Posterior vena cava (tissue), 2 donors: ENCODE measurements around the gene SLC12A7. TPM values are rescaled to one million over a fixed set of nuclear protein-coding genes. Genes with fewer than 3 reads are reported as not detected.
"Not testable (repeated sequence)": the region's sequence is repeated elsewhere in the genome, so short reads cannot be mapped to it uniquely, and the experiment has no call there.

Experiments
- DNase-seq: peaks from one replicate; pipeline ENCODE4 v3.0.0-alpha.2; 2020; ENCODE audit warnings: low spot score
- intact Hi-C, 2 donors: fragments of 100-400 bp; cut with DNase I; formaldehyde crosslinking; loops; one replicate each; pipeline versions ENCODE4 v1.14.1 to v1.14.2; 2022 to 2023
- total RNA-seq, 2 donors: library from RNA; stranded (reverse); fragmentation: NEBNext Ultra II Directional; extraction: Animal tissue kit (Norgen Biotek cat#: 25700); gene quantifications; one replicate each; pipeline ENCODE4 v1.2.1, GENCODE V29; 2021
- donor health status: DM: yes; HTN: yes; CAD: no.
- donor health status: DM: yes; HTN: yes; CAD: no.

SLC12A7 gene
- total RNA-seq, 2 donors from 2014 or later: 23.8 to 34.6 TPM

DNA sequence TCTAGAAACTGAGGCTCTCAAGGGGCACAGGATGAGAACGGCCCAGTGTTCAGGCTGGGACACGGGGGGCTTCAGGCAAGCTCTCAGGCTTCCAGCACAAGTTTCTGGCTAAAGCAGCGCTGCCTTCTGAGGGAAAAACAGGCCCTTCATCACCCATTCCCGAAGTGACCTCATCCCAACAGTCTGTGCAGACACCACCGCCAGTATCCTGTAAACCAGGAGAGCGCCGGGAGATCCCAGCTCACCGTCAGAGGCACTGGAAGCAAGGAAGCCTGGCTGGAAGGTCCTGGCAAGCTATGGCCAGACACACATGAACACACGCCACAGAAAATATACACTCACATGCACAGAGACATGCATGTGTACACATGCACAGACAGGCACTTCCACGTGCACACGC is 8.8 kb downstream of the SLC12A7 start:
- DNase-seq: no peak
- intact Hi-C loops: no loop called here

- DNase-seq: no peak
- intact Hi-C loops: no loop called here
Observed at GRCh38 chr5:1101961-1102713, 9.7 kb downstream of the SLC12A7 start.

DNA sequence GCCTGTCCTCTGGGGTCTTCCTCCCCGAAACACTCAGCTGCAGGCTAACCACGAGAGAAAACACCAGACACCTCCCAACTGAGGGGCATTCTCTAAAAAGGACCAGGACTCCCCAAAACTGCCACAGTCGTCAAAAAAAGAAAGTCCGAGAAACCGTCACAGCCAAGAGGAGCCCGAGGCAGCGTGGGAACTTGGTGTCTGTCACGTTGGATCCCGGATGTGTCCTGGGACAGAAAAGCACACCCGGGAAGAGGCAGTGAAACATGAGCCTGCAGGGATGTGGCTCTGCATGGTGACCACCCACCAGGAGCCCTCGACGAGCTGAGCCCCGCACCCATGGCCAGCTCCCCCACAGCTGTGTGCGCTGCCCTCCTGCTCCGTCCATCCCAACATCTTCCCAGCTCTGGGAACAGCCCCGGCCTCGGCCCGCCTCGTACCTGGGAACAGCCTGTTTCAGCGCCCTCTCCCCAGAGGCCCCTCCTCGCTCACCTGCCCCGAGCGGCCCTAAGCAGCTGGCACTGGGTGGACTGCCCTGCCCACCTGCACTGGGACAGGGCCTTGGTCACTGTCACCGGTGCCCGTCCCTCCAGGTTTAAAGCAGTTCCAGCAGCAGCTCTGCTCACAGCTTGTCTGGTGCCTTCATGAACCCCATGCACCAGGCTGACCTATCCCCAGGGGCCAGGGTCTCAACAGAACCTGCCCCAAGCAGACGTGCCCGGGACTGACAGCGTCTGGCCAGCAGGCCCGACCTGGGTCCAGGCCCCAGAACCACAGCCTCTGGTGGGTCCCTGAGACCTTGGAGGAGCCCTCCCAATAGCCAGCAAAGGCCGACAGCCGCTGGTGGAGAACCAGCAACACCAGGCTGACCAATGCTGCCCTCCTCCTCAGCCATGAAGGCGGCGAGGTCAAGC is 10.9 kb downstream of the SLC12A7 start:
- DNase-seq: no peak
- intact Hi-C loops: no loop called here

DNA sequence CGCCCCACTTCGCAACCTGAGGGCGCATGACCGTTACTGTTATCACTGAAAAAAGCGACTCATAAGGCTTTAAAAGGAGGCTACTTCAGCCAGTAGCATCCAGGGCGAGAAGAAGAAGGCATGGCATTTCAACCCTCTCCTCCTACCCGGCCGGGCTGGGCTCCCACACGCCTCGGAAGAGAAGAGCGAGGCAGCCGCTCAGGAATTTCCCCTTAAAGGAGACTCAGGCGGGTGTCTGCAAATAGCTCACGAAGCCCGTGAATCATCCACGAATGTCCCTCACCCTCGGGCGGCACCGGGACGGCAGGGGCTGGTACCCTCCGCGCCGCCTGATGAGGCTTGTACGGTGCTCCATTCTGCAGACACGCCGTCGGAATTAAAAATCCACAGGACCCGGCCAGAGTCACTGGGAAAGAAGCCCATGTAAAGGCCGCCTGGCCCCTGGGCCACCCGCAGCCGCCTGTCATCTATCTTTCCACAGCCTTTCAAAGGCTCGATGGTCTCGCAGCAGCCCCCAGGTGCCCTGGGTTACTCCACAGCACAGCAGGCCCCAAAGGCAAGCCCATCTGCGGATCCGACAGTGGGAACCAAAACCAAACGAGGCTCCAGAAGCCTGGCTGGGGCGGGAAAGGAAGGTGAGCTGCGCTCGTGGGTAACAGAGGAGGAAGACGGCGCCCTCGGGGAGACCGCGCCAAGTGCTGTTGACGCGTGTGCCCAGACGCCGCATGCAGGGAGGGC is 11.8 kb downstream of the SLC12A7 start:
- intact Hi-C loops: no loop called here
- DNase-seq: no peak

GRCh38 chr5:1098986-1099597 is 12.8 kb downstream of the SLC12A7 start:
- no peak for DNase-seq
- intact Hi-C loops: no loop called here

DNA sequence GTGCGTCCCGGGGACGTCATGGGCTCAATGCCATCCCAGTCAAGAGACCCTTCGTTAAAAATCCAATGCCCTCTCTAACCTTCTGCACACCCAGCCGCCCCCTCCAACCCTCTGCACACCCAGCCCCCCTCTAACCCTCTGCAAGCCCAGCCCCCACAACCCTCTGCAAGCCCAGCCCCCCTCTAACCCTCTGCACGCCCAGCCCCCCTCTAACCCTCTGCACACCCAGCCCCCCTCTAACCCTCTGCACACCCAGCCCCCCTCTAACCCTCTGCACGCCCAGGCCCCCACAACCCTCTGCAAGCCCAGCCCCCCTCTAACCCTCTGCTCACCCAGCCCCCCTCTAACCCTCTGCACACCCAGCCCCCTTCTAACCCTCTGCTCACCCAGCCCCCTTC is 13.9 kb downstream of the SLC12A7 start:
- intact Hi-C loops, DNase-seq: not testable (repeated sequence)

GRCh38 chr5:1097381-1097987 is 14.4 kb downstream of the SLC12A7 start:
- intact Hi-C loops: no loop called here
- DNase-seq: no peak

GRCh38 chr5:1096838-1097237 is 15.0 kb downstream of the SLC12A7 start:
- no peak for DNase-seq
- intact Hi-C loops: no loop called here

DNA sequence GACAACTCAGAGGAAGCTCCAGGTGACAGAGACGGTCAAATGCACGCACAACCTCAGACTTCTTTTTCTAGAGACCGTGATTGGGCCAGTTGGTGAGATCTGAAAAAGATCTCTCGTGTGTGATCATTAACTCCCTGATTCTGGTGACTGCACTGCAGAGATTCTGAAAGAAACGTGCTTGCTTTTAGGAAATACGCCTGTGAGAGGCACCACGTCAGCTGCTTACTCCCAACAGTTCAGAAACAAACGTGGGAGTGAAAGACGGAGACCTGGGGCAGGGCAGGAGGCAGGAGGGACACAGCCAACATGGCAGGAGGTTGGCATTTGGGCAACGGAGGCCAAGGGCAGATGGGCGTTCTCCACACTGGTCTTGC is 15.9 kb downstream of the SLC12A7 start:
- intact Hi-C loops: no loop called here
- DNase-seq: no peak

GRCh38 chr5:1095302-1095989 is 16.4 kb downstream of the SLC12A7 start:
- DNase-seq: no peak
- intact Hi-C loops: no loop called here

DNA sequence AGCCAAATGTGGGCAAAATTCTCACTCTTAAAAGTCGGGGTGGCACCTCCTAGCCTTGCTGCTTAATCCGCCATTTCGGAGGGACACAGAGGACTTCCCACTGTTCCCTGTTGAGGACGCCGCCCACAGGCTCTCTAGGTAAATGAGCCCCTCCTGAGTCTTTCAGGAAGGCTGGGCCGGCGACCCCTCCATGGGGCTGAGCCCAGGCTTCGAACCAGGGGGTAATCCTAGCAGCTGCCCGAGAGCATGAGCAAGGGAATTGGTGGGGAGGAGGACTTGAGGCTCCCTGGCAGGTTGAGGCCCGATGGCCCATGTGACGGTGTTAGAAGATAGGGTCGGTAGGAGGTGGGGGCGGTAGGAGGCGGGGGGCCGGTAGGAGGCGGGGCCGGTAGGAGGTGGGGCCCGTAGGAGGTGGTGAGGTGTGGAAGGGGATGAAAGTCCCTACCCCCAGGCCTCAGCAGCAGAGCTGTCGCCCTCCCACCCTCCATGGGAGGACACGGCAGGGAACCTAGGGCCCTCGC is 17.1 kb downstream of the SLC12A7 start:
- intact Hi-C loops: no loop called here

DNA sequence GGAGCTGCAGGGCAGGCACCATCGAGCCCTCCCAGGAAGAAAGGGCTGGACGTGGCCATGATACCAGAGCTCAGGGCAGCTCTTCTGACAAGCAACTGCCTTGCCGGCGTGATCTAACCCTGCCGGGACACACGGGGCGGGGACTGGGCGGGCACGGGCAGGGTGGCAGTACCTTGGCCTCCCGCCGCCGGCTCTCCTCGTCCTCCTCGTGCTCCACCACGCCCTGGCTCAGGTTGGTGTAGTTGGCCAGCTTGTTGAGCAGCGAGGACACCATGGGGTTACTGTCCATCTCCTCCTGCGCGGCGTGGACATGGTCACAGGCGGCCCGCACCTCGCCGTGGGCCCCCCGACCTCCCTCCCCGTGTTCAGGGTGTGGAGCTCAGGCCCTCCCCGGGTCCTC is 18.5 kb downstream of the SLC12A7 start:
- intact Hi-C loops: no loop called here
- no peak for DNase-seq

More for the DNA sequence above, 17.1 kb downstream of the SLC12A7 start:
- no peak for DNase-seq

DNA sequence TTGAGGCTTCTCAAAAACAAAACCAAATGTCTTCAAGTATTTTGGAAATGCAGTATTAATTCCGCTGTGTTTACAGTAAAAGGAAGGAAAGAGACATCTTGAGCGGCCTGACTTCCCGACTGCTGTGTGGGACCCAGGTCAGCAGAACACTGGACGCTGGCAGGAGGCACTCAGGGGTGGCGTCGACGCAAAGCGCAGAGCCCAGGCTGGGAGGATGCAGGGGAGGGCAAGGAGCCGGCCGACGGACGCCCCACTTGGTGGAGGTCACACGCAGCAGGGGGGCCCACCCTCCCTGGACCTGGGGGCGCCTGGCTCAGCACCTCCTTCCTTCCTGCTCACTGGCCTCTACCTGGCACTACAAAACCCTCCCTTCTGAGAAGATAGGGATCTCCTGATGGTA is 19.7 kb downstream of the SLC12A7 start:
- intact Hi-C loops: no loop called here
- no peak for DNase-seq

GRCh38 chr5:1091632-1092031 is 20.2 kb downstream of the SLC12A7 start:
- no peak for DNase-seq
- intact Hi-C loops: no loop called here

- intact Hi-C loops: no loop called here
- DNase-seq: no peak
Observed at GRCh38 chr5:1090538-1090937, 21.3 kb downstream of the SLC12A7 start.

- DNase-seq: no peak
Observed at GRCh38 chr5:1089621-1090040, 22.2 kb downstream of the SLC12A7 start.

DNA sequence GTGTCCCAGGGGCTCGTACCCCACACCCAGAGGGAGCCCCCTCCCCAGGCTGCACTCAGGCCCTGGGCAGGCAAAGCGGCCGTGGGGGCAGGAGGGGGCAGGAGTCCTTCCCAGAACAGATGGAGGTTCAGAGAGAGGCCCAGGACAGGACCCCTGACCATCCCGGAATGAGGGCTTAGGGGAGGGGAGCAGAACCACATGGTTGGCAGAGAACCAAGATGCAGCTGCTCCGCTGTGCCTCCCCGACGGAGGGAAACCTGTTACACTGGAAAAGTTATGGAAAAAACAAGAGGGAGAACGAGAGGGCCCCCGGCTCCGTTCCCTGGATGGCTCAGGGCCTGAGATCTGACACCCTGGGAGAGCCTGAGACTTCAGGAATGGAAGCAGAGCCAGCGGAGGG is 22.7 kb downstream of the SLC12A7 start:
- intact Hi-C loops: no loop called here
- DNase-seq: no peak

More at GRCh38 chr5:1089621-1090040, 22.2 kb downstream of the SLC12A7 start:
- intact Hi-C loops: no loop called here

DNA sequence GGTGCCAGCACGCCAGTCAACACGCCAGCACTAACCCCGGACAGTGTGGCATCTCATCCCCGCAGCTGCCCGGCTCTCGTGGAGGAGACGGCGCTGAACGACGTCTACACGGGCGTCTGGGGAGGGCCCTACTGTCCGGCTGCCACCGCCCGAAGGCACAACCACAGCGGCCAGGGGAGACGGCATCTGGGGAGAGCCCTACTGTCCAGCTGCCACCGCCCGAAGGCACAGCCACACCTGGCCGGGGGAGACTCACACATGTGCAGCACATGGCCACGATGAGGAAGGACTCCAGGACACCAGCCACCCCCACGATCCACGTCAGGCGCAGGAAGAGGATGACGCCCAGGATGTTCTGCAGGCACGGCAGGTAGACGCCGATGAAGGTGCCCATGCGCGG is 23.1 kb downstream of the SLC12A7 start:
- no peak for DNase-seq
- intact Hi-C loops: no loop called here
